ENCODE measurements around the gene SQSTM1. TPM values are rescaled to one million over a fixed set of nuclear protein-coding genes. Genes with fewer than 3 reads are reported as not detected.
A peak's percentile ranks its signal among the peaks of the same experiment; 100 is the strongest.

SQSTM1 gene
- total RNA-seq, 1 donor from 2014 or later = 97.0 TPM

GRCh38 chr5:179885491-179886090 lies 64.9 kb downstream of the SQSTM1 start:
- no peak for DNase-seq
- no peak for TF ChIP-seq CTCF (IDR thresholded peaks at IDR 0.05; ENCODE audit: partially characterized antibody, unreplicated experiment)
- Mint-ChIP-seq H3K27me3 (ENCODE audit: unreplicated experiment) (peaks cover 6% of the 10 kb centered on the region), H3K4me1 (ENCODE audit: low read depth, unreplicated experiment) (no peaks in the 10 kb centered on the region), H3K9me3 (ENCODE audit: unreplicated experiment) (peaks cover 11% of the 10 kb centered on the region), H3K4me3 (ENCODE audit: unreplicated experiment) (no peak overlapping the region), H3K27ac (ENCODE audit: unreplicated experiment) (no peak overlapping the region), H3K36me3 (ENCODE audit: unreplicated experiment) (peaks cover 53% of the 10 kb centered on the region)

DNA sequence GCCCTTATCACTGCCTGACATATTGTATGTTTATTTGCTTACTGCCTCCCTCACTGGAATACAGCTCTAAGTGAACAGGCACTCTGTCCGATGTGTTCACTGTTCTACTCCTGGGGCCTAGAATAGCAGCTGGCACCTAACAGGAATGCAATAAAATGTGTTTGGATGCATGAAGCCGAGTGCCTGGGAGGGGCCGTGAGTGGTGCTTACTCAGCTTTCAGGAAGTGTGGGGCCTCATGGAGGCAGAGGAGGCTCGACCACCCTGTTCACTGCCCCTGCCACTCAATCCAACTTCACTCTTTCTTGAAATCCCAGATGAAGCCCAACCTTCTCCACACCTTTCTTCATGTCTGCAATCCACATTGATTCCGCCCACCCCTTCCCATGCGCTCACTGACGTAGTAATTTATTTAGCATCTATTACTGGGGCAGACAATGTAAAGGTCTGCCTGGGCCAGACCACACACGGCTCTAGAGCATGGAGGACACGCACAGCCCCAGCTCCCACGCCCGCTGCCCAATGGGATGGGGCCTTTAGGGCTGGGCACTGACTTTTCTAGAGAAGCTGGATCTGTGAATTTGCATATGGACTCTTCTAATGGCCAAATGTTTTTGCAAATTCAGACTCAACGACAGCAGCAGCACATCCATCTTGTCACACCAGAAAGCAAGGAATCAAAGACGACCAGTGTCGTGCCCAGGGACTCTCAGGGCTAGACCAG lies 65.6 kb downstream of the SQSTM1 start:
- H3K27ac Mint-ChIP-seq (ENCODE audit: unreplicated experiment) = no peak overlapping the region
- peaks cover 7% of the 10 kb centered on the region for H3K9me3 Mint-ChIP-seq (ENCODE audit: unreplicated experiment)
- peaks cover 50% of the 10 kb centered on the region for H3K36me3 Mint-ChIP-seq (ENCODE audit: unreplicated experiment)
- peaks cover 4% of the 10 kb centered on the region for H3K27me3 Mint-ChIP-seq (ENCODE audit: unreplicated experiment)
- no peak overlapping the region for H3K4me3 Mint-ChIP-seq (ENCODE audit: unreplicated experiment)
- no peaks in the 10 kb centered on the region for H3K4me1 Mint-ChIP-seq (ENCODE audit: low read depth, unreplicated experiment)
- TF ChIP-seq CTCF (IDR thresholded peaks at IDR 0.05; ENCODE audit: partially characterized antibody, unreplicated experiment) = no peak
- no peak for DNase-seq

DNA sequence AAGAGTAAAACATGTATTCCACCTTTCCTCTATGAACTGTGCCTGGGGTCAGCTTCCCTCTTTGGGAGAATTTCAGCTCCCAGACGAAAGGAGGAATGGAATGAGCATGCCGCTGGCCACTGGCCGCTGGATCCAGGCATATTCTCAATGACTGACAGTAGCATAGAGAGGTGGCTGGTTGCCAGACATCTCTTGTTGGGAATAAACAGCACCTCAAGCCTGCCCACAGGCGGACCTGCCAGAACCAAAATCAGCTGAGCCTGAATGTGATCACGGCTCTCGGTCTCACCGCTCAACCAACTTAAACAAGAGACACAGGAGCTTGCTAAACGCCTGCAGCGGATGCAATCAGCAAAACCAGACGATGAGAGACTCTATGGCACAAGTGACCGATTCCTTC lies 66.4 kb downstream of the SQSTM1 start:
- Mint-ChIP-seq H3K9me3 (ENCODE audit: unreplicated experiment) (peaks cover 7% of the 10 kb centered on the region), H3K36me3 (ENCODE audit: unreplicated experiment) (peaks cover 45% of the 10 kb centered on the region), H3K4me3 (ENCODE audit: unreplicated experiment) (no peak overlapping the region), H3K27ac (ENCODE audit: unreplicated experiment) (no peak overlapping the region), H3K27me3 (ENCODE audit: unreplicated experiment) (peaks cover 2% of the 10 kb centered on the region), H3K4me1 (ENCODE audit: low read depth, unreplicated experiment) (no peaks in the 10 kb centered on the region)
- DNase-seq = no peak
- TF ChIP-seq CTCF (IDR thresholded peaks at IDR 0.05; ENCODE audit: partially characterized antibody, unreplicated experiment) = no peak

Small RNA genes within 50 kb of the gene (microRNA-seq; reads per million reads assigned to microRNA genes)
- gene MIR1229 (ENCODE audit: unreplicated experiment) = 83.7 reads per million, percentile 72 among the genes with 10 or more reads in this experiment

Other genes starting within 250 kb of the SQSTM1 start
- 1,021 TPM for gene HNRNPH1, start 197.2 kb upstream of the SQSTM1 start, total RNA-seq (ENCODE audit: unreplicated experiment)
- gene CBY3, start 139.9 kb upstream of the SQSTM1 start, total RNA-seq (ENCODE audit: unreplicated experiment) = not detected
- gene CANX, start 121.9 kb upstream of the SQSTM1 start, total RNA-seq (ENCODE audit: unreplicated experiment) = 363 TPM
- gene MAML1, start 88.1 kb upstream of the SQSTM1 start, total RNA-seq (ENCODE audit: unreplicated experiment) = 30.0 TPM
- gene LTC4S, start 26.9 kb upstream of the SQSTM1 start, total RNA-seq (ENCODE audit: unreplicated experiment) = 0.91 TPM
- 140 TPM for gene MGAT4B, start 14.0 kb upstream of the SQSTM1 start, total RNA-seq (ENCODE audit: unreplicated experiment)
- gene MRNIP, start 37.9 kb downstream of the SQSTM1 start, total RNA-seq (ENCODE audit: unreplicated experiment) = 60.2 TPM
- 81.8 TPM for gene TBC1D9B, start 87.0 kb downstream of the SQSTM1 start, total RNA-seq (ENCODE audit: unreplicated experiment)